Panc1 (cell line): Measurements from ENCODE around the gene NSMF. TPM values are rescaled to one million over a fixed set of nuclear protein-coding genes. Genes with fewer than 3 reads are reported as not detected.
"Not testable (repeated sequence)": the region's sequence is repeated elsewhere in the genome, so short reads cannot be mapped to it uniquely, and the experiment has no call there.

ENCODE experiments used
- ATAC-seq: fragments of 200-7000 bp; cut with Tn5 transposase; 2 replicates; pipeline ENCODE4 v1.9.1; 2020; ENCODE audit warnings: mild to moderate bottlenecking, moderate library complexity
- BruUV-seq: library from RNA; stranded (reverse); fragments of 400-500 nt; replicated peaks from 2 replicates; lab custom pipeline; 2021; lab: Mats Ljungman, UMichigan
- CTCF ChIA-PET: fragments of 300-600 bp; sonication (Branson Sonifier 250); formaldehyde crosslinking; loops from one replicate; lab custom pipeline; 2022; ENCODE audit warnings: antibody characterized with exemption; lab: Charles Lee
- POLR2A ChIA-PET: fragments of 300-600 bp; sonication (Branson Sonifier 250); formaldehyde crosslinking; loops from one replicate; lab custom pipeline; 2022; ENCODE audit warnings: antibody characterized with exemption; lab: Charles Lee
- DNase-seq: peaks from one replicate; pipeline ENCODE4 v3.0.0-alpha.2; 2010; ENCODE audit warnings: low read depth, low spot score
- H3K27ac ChIP-seq: 2 replicates; pipeline ENCODE4 v1.5.1; 2011; ENCODE audit warnings: mild to moderate bottlenecking, low read length, inconsistent platforms
- H3K27me3 ChIP-seq: fragments of 200-500 bp; sonication (Bioruptor generic); 2 replicates; pipeline ENCODE4 v1.6.0; 2014; ENCODE audit warnings: low read length, inconsistent platforms; ENCODE audit not compliant: control insufficient read depth, insufficient read depth
- H3K36me3 ChIP-seq: fragments of 200-500 bp; sonication (Bioruptor generic); 2 replicates; pipeline ENCODE4 v1.5.1; 2014; ENCODE audit warnings: inconsistent platforms, mild to moderate bottlenecking, low read length, moderate library complexity; ENCODE audit not compliant: control insufficient read depth, insufficient read depth
- H3K4me1 ChIP-seq: 2 replicates; pipeline ENCODE4 v1.5.1; 2011; ENCODE audit warnings: inconsistent platforms, mild to moderate bottlenecking, low read length, moderate library complexity; ENCODE audit not compliant: control insufficient read depth, insufficient read depth
- H3K4me3 ChIP-seq, 2 experiments: 2 replicates each; pipeline ENCODE4 v1.5.1; 2011 to 2012; ENCODE audit warnings: low read depth in 2 of 2, low read length in 2 of 2, mild to moderate bottlenecking in 2 of 2, inconsistent platforms in 1 of 2, moderate library complexity in 1 of 2
- H3K9me3 ChIP-seq: fragments of 200-500 bp; sonication (Bioruptor generic); 2 replicates; pipeline ENCODE4 v1.5.1; 2014; ENCODE audit warnings: low read depth, mild to moderate bottlenecking, inconsistent platforms, low read length, moderate library complexity; ENCODE audit not compliant: control insufficient read depth, insufficient read depth
- POLR2AphosphoS5 ChIP-seq: IDR thresholded peaks from 2 replicates; pipeline ENCODE4 v1.6.1; 2012; ENCODE audit warnings: mild to moderate bottlenecking, low read depth, low read length, moderate library complexity
- REST ChIP-seq, 2 experiments: IDR thresholded peaks; 2 replicates each; pipeline ENCODE4 v1.6.1; 2011 to 2012; ENCODE audit warnings: low read depth in 2 of 2, control low read depth in 1 of 2, low read length in 1 of 2, mild to moderate bottlenecking in 1 of 2, moderate library complexity in 1 of 2; ENCODE audit not compliant: insufficient read depth in 1 of 2
- SIN3A ChIP-seq: IDR thresholded peaks from 2 replicates; pipeline ENCODE4 v1.6.1; 2012; ENCODE audit warnings: low read depth, mild to moderate bottlenecking, low read length, moderate library complexity, borderline replicate concordance; ENCODE audit not compliant: insufficient read depth
- TCF7L2 ChIP-seq: IDR thresholded peaks from 2 replicates; pipeline ENCODE4 v1.6.1; 2011; ENCODE audit warnings: mild to moderate bottlenecking, low read depth, low read length, inconsistent platforms
- in situ Hi-C: cut with HindIII; loops from 2 replicates; pipeline ENCODE4 v1.10.0; 2016; ENCODE audit warnings: low sequenced_read_pairs, low pct_unique_long_range_greater_than_20kb
- intact Hi-C: fragments of 100-400 bp; cut with micrococcal nuclease; formaldehyde crosslinking; loops from one replicate; pipeline ENCODE4 v1.10.0; 2022; ENCODE audit not compliant: unreplicated experiment
- total RNA-seq: library from RNA; stranded (reverse); gene quantifications from one replicate; pipeline ENCODE4 v1.2.1, GENCODE V29; 2021; ENCODE audit not compliant: unreplicated experiment
- TF ChIP-seq, protein P1 (sequence below): fragments of 450-650 bp; IDR thresholded peaks from 2 replicates; pipeline ENCODE4 v1.5.1; 2017; ENCODE audit warnings: mild to moderate bottlenecking

Gene NSMF
- total RNA-seq, 1 experiment from 2014 or later, result 40.0 TPM

DNA sequence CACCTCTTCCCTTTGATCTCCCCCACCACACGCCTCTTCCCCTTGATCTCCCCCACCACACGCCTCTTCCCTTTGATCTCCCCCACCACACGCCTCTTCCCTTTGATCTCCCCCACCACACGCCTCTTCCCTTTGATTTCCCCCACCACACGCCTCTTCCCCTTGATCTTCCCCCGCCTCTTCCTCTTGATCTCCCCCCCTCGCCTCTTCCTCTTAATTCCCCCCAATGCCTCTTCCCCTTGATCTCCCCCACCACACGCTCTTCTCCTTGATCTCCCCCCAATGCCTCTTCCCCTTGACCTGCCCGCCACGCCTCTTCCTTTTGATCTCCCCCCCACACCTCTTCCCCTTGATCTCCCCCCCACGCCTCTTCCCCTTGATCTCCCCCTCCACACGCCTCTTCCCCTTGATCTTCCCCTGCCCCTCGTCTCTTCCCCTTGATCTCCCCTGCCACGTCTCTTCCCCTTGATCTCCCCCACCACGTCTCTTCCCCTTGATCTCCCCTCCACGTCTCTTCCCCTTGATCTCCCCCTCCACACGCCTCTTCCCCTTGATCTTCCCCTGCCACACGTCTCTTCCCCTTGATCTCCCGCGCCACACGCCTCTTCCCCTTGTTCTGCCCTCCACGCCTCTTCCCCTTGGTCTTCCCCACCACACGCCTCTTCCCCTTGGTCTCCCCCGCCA lies 8.5 kb downstream of the NSMF start:
- DNase-seq, H3K27me3 ChIP-seq, ATAC-seq, H3K36me3 ChIP-seq, BruUV-seq, H3K9me3 ChIP-seq, H3K27ac ChIP-seq, POLR2A ChIA-PET, CTCF ChIA-PET, intact Hi-C loops, in situ Hi-C loops, H3K4me3 ChIP-seq: not testable (repeated sequence)
- peaks cover 17% of the 10 kb centered on the region for H3K4me1 ChIP-seq
- TF ChIP-seq TCF7L2, result peak; percentile 68; the same call in 1 of the 2 replicates

GRCh38 chr9:137449931-137450538 lies 9.1 kb downstream of the NSMF start:
- no TSS peak for BruUV-seq
- ATAC-seq (no peak), DNase-seq (no peak)
- H3K4me3 ChIP-seq, result no peak overlapping the region
- peaks cover 17% of the 10 kb centered on the region for H3K4me1 ChIP-seq
- no peaks in the 10 kb centered on the region for H3K36me3 ChIP-seq
- ChIA-PET CTCF (no interaction called here), POLR2A (no interaction called here)
- H3K27ac ChIP-seq, result no peak overlapping the region
- in situ Hi-C loops (no loop called here), intact Hi-C loops (no loop called here)
- TF ChIP-seq TCF7L2 (peak; percentile 83), POLR2AphosphoS5 (no peak)
- no peaks in the 10 kb centered on the region for H3K27me3 ChIP-seq
- no peaks in the 10 kb centered on the region for H3K9me3 ChIP-seq

DNA sequence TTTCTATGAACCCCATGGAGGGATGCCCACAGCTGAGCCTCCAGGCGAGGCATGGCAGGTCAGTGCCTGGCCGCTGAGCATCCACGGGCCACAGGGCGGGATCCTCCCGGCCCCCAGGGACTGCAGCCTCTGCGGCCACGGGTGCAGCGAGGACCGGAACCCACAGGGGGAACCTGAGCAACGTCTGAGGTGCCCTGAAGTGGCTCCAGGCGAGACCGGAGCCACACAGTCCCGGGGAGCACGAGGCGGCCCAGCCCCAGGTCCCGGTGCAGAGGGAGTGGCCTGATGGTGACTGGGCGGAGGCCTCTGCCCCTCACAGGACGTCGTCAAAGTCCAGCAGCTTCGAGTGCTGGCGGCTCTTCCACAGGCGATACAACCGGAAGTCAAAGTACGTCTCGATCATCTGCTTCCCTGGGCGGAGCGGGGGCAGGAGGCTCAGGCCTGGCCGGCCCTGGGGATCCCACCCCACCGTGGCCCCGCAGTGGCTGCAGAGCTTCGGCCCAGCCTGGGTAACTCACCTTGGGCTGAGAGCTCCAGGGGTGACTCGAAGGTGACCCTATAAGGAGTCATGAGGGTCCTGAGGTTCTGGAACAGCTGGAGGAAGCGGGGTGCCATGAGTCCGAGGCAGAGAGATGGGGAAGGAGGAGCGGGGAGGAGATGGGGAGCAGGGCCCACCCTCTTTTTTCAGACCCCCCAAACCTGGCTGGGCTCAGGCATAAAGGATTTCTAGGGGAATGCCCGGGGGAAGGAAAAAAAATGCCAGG lies 9.9 kb downstream of the NSMF start:
- Histone ChIP-seq H3K4me3 (no peak overlapping the region), H3K9me3 (no peaks in the 10 kb centered on the region), H3K27ac (no peak overlapping the region), H3K36me3 (no peaks in the 10 kb centered on the region), H3K4me1 (peaks cover 9% of the 10 kb centered on the region), H3K27me3 (no peaks in the 10 kb centered on the region)
- ATAC-seq, result no peak
- BruUV-seq, result no TSS peak
- intact Hi-C loops, result no loop called here
- POLR2A ChIA-PET, result no interaction called here
- no peak for DNase-seq
- in situ Hi-C loops, result no loop called here
- CTCF ChIA-PET, result no interaction called here
- TF ChIP-seq TCF7L2 (no peak), SIN3A (no peak), REST (IDR thresholded peaks at IDR 0.05; ENCODE audit: insufficient read depth in 1 of 2, low read depth in 2 of 2, low read length in 1 of 2) (no peak), POLR2AphosphoS5 (no peak)
- TF ChIP-seq, protein P1, sequence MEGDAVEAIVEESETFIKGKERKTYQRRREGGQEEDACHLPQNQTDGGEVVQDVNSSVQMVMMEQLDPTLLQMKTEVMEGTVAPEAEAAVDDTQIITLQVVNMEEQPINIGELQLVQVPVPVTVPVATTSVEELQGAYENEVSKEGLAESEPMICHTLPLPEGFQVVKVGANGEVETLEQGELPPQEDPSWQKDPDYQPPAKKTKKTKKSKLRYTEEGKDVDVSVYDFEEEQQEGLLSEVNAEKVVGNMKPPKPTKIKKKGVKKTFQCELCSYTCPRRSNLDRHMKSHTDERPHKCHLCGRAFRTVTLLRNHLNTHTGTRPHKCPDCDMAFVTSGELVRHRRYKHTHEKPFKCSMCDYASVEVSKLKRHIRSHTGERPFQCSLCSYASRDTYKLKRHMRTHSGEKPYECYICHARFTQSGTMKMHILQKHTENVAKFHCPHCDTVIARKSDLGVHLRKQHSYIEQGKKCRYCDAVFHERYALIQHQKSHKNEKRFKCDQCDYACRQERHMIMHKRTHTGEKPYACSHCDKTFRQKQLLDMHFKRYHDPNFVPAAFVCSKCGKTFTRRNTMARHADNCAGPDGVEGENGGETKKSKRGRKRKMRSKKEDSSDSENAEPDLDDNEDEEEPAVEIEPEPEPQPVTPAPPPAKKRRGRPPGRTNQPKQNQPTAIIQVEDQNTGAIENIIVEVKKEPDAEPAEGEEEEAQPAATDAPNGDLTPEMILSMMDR, result no peak
